A673 (cell line): Measurements from ENCODE around the gene NPIPA5.
"Not testable (repeated sequence)": the region's sequence is repeated elsewhere in the genome, so short reads cannot be mapped to it uniquely, and the experiment has no call there.

Experiments
- EZH2 ChIP-seq: fragments of 200-600 bp; sonication (generic); IDR thresholded peaks from 2 replicates; pipeline ENCODE4 v1.6.1; 2017; ENCODE audit warnings: borderline replicate concordance, low read depth, mild to moderate bottlenecking, mixed read lengths, antibody characterized with exemption, low read length; ENCODE audit not compliant: poor library complexity, severe bottlenecking
- TF ChIP-seq, protein P1 (sequence below): fragments of 300-800, 200-600 bp; sonication (generic); conservative IDR thresholded peaks from 2 replicates; pipeline ENCODE4 v1.5.1; 2017; ENCODE audit warnings: low read depth, mild to moderate bottlenecking, antibody characterized with exemption, low read length, moderate library complexity, mixed read lengths

DNA sequence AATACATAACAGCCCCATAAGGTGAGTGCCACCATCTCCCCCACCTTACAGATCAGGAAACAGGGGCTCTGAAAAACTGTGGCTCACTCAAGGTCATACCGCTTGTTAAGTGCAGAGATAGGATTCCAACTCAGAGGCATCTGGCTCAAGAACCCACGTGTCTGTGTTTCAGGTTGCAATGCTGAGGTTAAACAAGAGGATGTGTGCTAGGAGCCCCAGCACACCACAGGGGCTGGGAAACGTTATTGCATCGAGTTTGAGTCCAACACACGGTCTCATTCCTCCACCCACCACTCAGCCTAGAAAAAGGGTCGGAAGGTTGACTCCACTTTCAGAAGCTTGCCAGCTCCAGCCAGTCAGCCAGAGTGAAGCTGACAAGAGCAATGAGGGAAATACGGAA, 29.4 kb downstream of the NPIPA5 start:
- TF ChIP-seq, protein P1, sequence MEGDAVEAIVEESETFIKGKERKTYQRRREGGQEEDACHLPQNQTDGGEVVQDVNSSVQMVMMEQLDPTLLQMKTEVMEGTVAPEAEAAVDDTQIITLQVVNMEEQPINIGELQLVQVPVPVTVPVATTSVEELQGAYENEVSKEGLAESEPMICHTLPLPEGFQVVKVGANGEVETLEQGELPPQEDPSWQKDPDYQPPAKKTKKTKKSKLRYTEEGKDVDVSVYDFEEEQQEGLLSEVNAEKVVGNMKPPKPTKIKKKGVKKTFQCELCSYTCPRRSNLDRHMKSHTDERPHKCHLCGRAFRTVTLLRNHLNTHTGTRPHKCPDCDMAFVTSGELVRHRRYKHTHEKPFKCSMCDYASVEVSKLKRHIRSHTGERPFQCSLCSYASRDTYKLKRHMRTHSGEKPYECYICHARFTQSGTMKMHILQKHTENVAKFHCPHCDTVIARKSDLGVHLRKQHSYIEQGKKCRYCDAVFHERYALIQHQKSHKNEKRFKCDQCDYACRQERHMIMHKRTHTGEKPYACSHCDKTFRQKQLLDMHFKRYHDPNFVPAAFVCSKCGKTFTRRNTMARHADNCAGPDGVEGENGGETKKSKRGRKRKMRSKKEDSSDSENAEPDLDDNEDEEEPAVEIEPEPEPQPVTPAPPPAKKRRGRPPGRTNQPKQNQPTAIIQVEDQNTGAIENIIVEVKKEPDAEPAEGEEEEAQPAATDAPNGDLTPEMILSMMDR = not testable (repeated sequence)
- not testable (repeated sequence) for TF ChIP-seq EZH2
